K562 (cell line): ENCODE measurements around the gene DALRD3. TPM values are rescaled to one million over a fixed set of nuclear protein-coding genes. Genes with fewer than 3 reads are reported as not detected.

Experiments
- ARID3B ChIP-seq: fragments of 250-450 bp; sonication (Bioruptor Pico); IDR thresholded peaks from 2 replicates; pipeline ENCODE4 v1.4.0; 2020; ENCODE audit warnings: borderline replicate concordance
- CAMTA2 ChIP-seq: fragments of 250-450 bp; sonication (Bioruptor Pico); conservative IDR thresholded peaks from 2 replicates; pipeline ENCODE4 v1.5.1; 2022
- NBN ChIP-seq: fragments of 450-650 bp; IDR thresholded peaks from 2 replicates; pipeline ENCODE4 v1.6.1; 2016; ENCODE audit warnings: low read depth, mild to moderate bottlenecking
- NFE2 ChIP-seq: IDR thresholded peaks from 2 replicates; pipeline ENCODE4 v1.6.1; 2014; ENCODE audit warnings: antibody characterized with exemption, low read depth
- SNIP1 ChIP-seq: fragments of 450-650 bp; IDR thresholded peaks from 2 replicates; pipeline ENCODE4 v1.7.1; 2017; ENCODE audit warnings: low read depth, mild to moderate bottlenecking
- WHSC1 ChIP-seq: IDR thresholded peaks from one replicate; pipeline ENCODE4 v1.6.1; 2012; ENCODE audit warnings: low read length, control low read depth, inconsistent platforms
- ZC3H8 ChIP-seq: fragments of 450-650 bp; IDR thresholded peaks from 2 replicates; pipeline ENCODE4 v1.6.1; 2017
- ZMIZ1 ChIP-seq, 2 experiments: fragments of 150-350 bp in 1 of 2; IDR thresholded peaks; 2 replicates each; pipeline ENCODE4 v1.6.1; 2012 to 2016; ENCODE audit warnings: low read depth in 2 of 2, low read length in 2 of 2, mild to moderate bottlenecking in 1 of 2, moderate library complexity in 1 of 2
- ZNF184 ChIP-seq: sonication (generic); formaldehyde crosslinking; IDR thresholded peaks from 2 replicates; pipeline ENCODE4 v1.5.0; 2020; ENCODE audit warnings: missing genetic modification reagents
- ZNF589 ChIP-seq: fragments of 200-800 bp; sonication (Bioruptor generic); IDR thresholded peaks from 2 replicates; pipeline ENCODE4 v1.6.1; 2016; ENCODE audit warnings: low read depth, missing genetic modification characterization, missing compliant biosample characterization
- polyA plus RNA-seq, 8 experiments: library from polyadenylated mRNA; depleted of rRNA in 4 of 8; stranded (reverse) in 5 of 8; unstranded in 3 of 8; fragments of >200 nt; fragmentation: Nextera tagmentation in 2 of 8; fragmentation: Illumina TruSeq in 1 of 8; extraction: Ambion mirVana in 2 of 8; extraction: Trizol in 1 of 8; gene quantifications; 2 replicates each; pipeline versions ENCODE4 v1.2.1 to v1.2.3, GENCODE V29; 2011 to 2014; ENCODE audit warnings: inconsistent platforms in 1 of 8, missing spikeins in 1 of 8
- total RNA-seq, 7 experiments: library from RNA; depleted of rRNA in 6 of 7; stranded (reverse); fragments of >200 nt in 6 of 7; fragmentation: Illumina TruSeq in 2 of 7; extraction: Trizol in 2 of 7; gene quantifications; 2 replicates each; pipeline versions ENCODE4 v1.2.1 to v1.2.3, GENCODE V29; 2011 to 2021; ENCODE audit warnings: low replicate concordance in 1 of 7
- TF ChIP-seq, protein P1 (sequence below): fragments of 150-350 bp; conservative IDR thresholded peaks from 2 replicates; pipeline ENCODE4 v1.6.1; 2014; ENCODE audit warnings: low read length
- TF ChIP-seq, protein P2 (sequence below), 2 experiments: fragments of 450-650 bp in 1 of 2; sonication (generic) in 1 of 2; formaldehyde crosslinking in 1 of 2; IDR thresholded peaks in 1 of 2; conservative IDR thresholded peaks in 1 of 2; 2 replicates each; pipeline versions ENCODE4 v1.6.1 to v1.8.1; 2016 to 2023; ENCODE audit warnings: mild to moderate bottlenecking in 2 of 2, moderate library complexity in 2 of 2, inconsistent platforms in 1 of 2, missing genetic modification reagents in 1 of 2
- TF ChIP-seq, protein P3 (sequence below): conservative IDR thresholded peaks from 2 replicates; pipeline ENCODE4 v1.6.1; 2011; ENCODE audit warnings: low read depth, mild to moderate bottlenecking, low read length; ENCODE audit not compliant: control insufficient read depth

Gene DALRD3
- total and polyA plus RNA-seq, 9 of the 15 experiments (the other 6 are each of a cell fraction or from before 2014, with no cell fraction given), result 6.6 to 31.3 (median 14.4) TPM

DNA sequence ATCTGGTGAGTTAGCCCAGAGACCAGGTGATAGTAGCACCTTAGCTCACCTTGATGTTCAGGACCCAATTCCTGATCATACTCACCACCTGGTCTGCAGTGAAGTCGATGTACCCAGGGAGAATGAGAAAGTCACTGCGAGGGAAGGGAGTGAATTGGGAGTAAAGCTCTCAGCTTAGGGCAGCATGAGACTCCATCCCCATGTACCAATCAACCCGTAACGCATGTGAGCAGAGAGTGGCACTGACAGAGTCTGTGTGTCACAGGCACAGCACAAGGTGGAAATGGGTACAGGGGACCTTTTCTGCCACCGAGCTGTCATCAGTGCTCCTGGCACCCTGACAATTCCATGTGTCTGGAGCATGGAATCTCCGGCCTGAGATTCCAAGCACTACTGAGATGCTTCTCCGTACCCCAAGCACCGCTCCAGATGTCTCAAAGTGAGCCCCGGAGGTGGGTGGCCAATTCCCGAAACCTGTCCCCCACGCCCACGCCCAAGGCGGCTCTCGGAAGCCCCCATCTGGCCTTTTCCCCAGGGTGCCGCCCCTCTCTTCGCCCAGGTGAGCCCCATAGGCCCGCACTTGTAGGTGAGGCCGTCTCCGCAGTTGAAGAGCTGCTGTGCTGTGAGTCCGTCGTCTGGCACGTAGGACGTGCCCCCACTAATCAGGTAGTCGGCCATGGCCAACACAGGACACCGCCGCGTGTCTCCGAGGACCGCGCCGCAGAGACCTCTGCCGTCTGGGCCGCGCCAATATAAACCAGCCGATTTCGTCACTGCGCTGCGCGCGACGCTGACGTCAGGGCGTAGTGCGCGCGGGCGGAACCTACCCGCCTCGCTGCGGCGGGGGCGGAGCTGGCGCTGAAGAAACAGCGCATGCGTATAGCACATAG lies 10.5 kb upstream of the DALRD3 start, which contains the start of gene IMPDH2 (continued):
- TF ChIP-seq SNIP1 (no peak), CAMTA2 (CRISPR knock-in tag) (peak; percentile 94; the same call in 1 of the 2 replicates), ARID3B (CRISPR knock-in tag) (no peak), NBN (no peak), ZNF589 (CRISPR knock-in tag) (no peak), ZMIZ1 (IDR thresholded peaks at IDR 0.05; ENCODE audit: low read depth in 2 of 2, low read length in 2 of 2) (peak in 1 of 2 experiments; percentile 73; a peak in 1 of 4 replicates), ZC3H8 (no peak), ZNF184 (CRISPR knock-in tag) (no peak), NFE2 (no peak), WHSC1 (no peak)
- TF ChIP-seq, protein P1, sequence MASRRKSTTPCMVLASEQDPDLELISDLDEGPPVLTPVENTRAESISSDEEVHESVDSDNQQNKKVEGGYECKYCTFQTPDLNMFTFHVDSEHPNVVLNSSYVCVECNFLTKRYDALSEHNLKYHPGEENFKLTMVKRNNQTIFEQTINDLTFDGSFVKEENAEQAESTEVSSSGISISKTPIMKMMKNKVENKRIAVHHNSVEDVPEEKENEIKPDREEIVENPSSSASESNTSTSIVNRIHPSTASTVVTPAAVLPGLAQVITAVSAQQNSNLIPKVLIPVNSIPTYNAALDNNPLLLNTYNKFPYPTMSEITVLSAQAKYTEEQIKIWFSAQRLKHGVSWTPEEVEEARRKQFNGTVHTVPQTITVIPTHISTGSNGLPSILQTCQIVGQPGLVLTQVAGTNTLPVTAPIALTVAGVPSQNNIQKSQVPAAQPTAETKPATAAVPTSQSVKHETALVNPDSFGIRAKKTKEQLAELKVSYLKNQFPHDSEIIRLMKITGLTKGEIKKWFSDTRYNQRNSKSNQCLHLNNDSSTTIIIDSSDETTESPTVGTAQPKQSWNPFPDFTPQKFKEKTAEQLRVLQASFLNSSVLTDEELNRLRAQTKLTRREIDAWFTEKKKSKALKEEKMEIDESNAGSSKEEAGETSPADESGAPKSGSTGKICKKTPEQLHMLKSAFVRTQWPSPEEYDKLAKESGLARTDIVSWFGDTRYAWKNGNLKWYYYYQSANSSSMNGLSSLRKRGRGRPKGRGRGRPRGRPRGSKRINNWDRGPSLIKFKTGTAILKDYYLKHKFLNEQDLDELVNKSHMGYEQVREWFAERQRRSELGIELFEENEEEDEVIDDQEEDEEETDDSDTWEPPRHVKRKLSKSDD, result no peak
- TF ChIP-seq, protein P2, sequence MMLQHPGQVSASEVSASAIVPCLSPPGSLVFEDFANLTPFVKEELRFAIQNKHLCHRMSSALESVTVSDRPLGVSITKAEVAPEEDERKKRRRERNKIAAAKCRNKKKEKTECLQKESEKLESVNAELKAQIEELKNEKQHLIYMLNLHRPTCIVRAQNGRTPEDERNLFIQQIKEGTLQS (IDR thresholded peaks at IDR 0.05), result peak; percentile 91
- TF ChIP-seq, protein P2 (CRISPR knock-in tag; conservative IDR thresholded peaks at IDR 0.05), result 0 out of 2 replicates have a peak, but pooled peaks have one; percentile 25
- TF ChIP-seq, protein P3, sequence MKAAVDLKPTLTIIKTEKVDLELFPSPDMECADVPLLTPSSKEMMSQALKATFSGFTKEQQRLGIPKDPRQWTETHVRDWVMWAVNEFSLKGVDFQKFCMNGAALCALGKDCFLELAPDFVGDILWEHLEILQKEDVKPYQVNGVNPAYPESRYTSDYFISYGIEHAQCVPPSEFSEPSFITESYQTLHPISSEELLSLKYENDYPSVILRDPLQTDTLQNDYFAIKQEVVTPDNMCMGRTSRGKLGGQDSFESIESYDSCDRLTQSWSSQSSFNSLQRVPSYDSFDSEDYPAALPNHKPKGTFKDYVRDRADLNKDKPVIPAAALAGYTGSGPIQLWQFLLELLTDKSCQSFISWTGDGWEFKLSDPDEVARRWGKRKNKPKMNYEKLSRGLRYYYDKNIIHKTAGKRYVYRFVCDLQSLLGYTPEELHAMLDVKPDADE, result peak; percentile 63
